Cardiac muscle cell (in vitro differentiated cells and primary cell): Measurements from ENCODE around the gene NUBP1. TPM values are rescaled to one million over a fixed set of nuclear protein-coding genes. Genes with fewer than 3 reads are reported as not detected.

Experiments used
- DNase-seq, 2 donors: peaks; one replicate each; pipeline versions ENCODE4 v3.0.0 to v3.0.0-alpha.2; 2010 to 2017; ENCODE audit warnings: low read depth in 1 of 2, low spot score in 1 of 2
- H3K27ac ChIP-seq: fragments of 200-600 bp; sonication (generic); 2 replicates; pipeline ENCODE4 v1.5.1; 2016
- H3K27me3 ChIP-seq: fragments of 200-600 bp; sonication (generic); 2 replicates; pipeline ENCODE4 v1.6.0; 2016; ENCODE audit warnings: control low read depth
- H3K36me3 ChIP-seq: fragments of 200-600 bp; sonication (generic); 2 replicates; pipeline ENCODE4 v1.5.1; 2016; ENCODE audit warnings: control low read depth
- H3K4me1 ChIP-seq: fragments of 200-600 bp; sonication (generic); 2 replicates; pipeline ENCODE4 v1.8.1; 2017; ENCODE audit warnings: low read depth, mild to moderate bottlenecking, mixed run types
- H3K4me3 ChIP-seq: fragments of 200-600 bp; sonication (generic); 2 replicates; pipeline ENCODE4 v1.5.1; 2016; ENCODE audit warnings: mild to moderate bottlenecking
- H3K9me3 ChIP-seq: fragments of 200-600 bp; sonication (generic); 2 replicates; pipeline ENCODE4 v1.5.1; 2017; ENCODE audit warnings: low read depth, mild to moderate bottlenecking, control low read depth
- polyA plus RNA-seq: library from polyadenylated mRNA; unstranded; fragments of >200 nt; fragmentation: Nextera tagmentation; extraction: Ambion mirVana; gene quantifications from 2 replicates; pipeline ENCODE4 v1.2.1, GENCODE V29; 2016
- total RNA-seq: library from RNA; depleted of rRNA; stranded (reverse); fragments of >200 nt; gene quantifications from 2 replicates; pipeline ENCODE4 v1.2.3, GENCODE V29; 2016
- TF ChIP-seq, protein P1 (sequence below): IDR thresholded peaks from 2 replicates; pipeline ENCODE4 v1.5.1; 2012; ENCODE audit warnings: low read depth, mild to moderate bottlenecking, low read length

NUBP1 gene
- total and polyA plus RNA-seq, 2 experiments from 2014 or later, result 44.6 to 54.0 TPM

DNA sequence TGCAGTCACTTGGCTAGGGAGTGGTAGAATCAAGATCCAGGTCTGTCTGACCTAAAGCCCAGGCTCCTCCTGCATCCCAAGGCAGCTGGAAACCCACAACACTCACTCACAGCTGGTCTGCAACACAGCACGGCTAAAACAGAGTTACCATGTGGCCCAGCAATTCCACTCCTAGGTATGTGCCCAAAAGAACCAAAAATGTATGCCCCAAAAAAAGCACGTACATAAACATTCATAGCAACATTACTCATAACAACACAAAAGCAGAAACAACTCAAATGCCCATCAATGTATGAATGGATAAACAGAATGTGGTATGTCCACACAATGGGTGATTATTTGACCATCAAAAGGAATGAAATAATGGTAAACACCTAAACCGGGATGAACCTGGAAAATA is 66.1 kb downstream of the NUBP1 start:
- Histone ChIP-seq H3K4me1 (no peaks in the 10 kb centered on the region), H3K27me3 (no peaks in the 10 kb centered on the region), H3K27ac (no peak overlapping the region), H3K4me3 (no peak overlapping the region), H3K36me3 (no peaks in the 10 kb centered on the region), H3K9me3 (no peaks in the 10 kb centered on the region)
- no peak for DNase-seq
- TF ChIP-seq, protein P1, sequence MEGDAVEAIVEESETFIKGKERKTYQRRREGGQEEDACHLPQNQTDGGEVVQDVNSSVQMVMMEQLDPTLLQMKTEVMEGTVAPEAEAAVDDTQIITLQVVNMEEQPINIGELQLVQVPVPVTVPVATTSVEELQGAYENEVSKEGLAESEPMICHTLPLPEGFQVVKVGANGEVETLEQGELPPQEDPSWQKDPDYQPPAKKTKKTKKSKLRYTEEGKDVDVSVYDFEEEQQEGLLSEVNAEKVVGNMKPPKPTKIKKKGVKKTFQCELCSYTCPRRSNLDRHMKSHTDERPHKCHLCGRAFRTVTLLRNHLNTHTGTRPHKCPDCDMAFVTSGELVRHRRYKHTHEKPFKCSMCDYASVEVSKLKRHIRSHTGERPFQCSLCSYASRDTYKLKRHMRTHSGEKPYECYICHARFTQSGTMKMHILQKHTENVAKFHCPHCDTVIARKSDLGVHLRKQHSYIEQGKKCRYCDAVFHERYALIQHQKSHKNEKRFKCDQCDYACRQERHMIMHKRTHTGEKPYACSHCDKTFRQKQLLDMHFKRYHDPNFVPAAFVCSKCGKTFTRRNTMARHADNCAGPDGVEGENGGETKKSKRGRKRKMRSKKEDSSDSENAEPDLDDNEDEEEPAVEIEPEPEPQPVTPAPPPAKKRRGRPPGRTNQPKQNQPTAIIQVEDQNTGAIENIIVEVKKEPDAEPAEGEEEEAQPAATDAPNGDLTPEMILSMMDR, result no peak

DNA sequence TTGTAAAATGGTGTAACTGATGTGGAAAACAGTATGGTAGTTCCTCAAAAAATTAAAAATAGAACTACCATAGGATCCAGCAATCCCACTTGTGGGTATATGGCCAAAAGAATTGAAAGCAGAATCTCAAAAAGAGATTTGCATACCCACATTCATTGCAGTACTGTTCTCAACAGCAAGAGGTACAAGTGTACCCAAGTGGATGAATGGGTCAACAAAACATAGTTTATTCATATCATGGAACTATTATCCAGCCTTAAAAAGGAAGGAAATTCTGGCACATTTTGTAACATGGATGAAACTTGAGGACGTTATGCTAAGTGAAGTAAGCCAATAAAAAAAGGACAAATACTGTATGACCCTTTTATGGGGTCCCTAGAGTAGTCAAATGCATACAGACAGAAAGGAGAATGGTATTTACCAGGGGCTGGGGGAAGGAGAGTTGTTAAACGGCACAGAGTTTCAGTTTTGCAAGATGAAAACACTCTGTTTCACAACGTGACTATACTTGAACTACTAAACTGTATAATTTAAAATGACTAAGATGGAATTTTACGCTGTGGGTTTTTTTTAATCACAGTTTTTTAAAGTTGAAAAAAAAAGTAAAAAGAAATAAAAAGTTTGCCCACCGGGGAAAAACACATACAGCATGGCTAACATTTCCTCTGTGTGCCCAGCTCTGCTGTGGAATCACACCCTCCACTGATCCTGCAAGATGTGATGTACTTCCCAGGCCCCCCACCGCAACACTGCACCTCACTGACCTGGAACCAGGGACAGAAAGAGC is 68.9 kb downstream of the NUBP1 start:
- Histone ChIP-seq H3K4me3 (no peak overlapping the region), H3K4me1 (no peaks in the 10 kb centered on the region), H3K27ac (no peak overlapping the region), H3K36me3 (no peaks in the 10 kb centered on the region), H3K27me3 (peaks cover under 1% of the 10 kb centered on the region), H3K9me3 (no peaks in the 10 kb centered on the region)
- DNase-seq, result no peak
- TF ChIP-seq, protein P1, result no peak

DNA sequence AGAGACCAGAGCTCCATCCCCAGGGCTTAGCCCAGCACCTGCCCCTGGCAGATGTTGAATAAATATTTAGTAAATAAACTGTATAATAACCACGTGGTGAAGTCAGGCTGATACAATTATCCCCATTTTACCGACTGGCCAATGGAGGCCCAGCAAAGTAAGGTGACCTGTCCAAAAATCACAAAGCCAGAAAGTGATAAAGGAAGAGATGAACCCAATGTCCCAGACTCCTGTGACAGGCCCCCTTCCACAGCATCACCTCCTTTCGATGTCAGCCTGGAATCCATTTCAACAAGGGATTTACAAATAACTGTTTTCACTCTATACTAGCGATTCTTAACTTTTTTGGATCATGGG is 69.4 kb downstream of the NUBP1 start:
- no peaks in the 10 kb centered on the region for H3K4me1 ChIP-seq
- TF ChIP-seq, protein P1, result no peak
- no peak overlapping the region for H3K27ac ChIP-seq
- no peak for DNase-seq
- H3K27me3 ChIP-seq, result peaks cover 6% of the 10 kb centered on the region
- H3K36me3 ChIP-seq, result no peaks in the 10 kb centered on the region
- no peak overlapping the region for H3K4me3 ChIP-seq
- H3K9me3 ChIP-seq, result no peaks in the 10 kb centered on the region

GRCh38 chr16:10817514-10817913 is 73.9 kb downstream of the NUBP1 start:
- Histone ChIP-seq H3K4me3 (no peak overlapping the region), H3K27me3 (peaks cover 11% of the 10 kb centered on the region)

DNA sequence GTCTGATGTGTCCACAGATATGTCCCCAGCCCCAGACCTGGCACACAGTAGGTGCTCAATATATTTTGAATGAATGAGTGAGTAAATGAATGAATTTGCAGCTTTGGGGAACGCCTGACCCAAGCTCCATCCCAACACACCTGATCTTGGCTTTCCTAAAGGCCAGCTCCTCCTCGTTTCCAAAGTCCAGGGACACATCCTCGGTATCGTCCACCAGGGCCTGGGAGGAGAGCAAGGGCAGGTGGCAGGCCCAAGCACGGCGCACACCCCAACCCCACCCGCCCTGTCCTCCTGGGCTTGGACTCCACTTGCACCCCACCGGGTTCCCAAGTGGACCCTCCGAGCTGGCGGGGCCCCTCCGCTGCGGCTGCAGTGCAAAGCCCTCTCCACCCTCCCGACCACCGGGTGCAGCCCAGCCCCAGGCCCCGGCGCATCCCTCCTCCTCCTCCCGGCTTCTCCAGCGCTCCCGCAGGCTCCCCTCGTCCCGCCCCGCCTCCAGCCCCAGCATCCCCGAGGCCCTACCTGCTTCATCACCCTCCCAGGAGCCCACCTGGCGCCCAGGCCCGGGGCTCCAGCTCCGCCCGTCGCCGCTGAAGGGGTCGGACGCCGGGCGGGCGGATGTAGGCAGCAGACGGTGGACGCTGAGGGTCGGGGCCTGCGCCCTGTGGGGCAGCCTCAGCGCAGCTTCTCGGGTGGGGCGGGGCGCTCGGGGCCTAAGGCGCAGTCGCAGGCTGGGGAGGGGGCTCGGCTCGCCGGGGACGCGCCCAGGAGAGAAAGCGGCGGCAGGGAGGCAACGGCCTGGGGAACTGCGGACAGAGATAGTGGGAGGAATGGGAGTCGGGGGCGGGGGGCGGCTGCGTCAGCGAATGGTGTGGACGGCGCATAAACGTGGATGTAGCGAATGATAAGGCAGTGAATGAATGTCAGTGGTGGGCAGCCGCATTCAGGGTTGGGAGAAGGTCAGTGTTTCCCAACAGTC is 74.6 kb downstream of the NUBP1 start, which contains the start of gene TVP23A:
Gene TVP23A (minus strand): TSS at position 832 of the 979 bp plus-strand sequence. CDS start 301 bp downstream, at position 531.
- Histone ChIP-seq H3K9me3 (no peaks in the 10 kb centered on the region), H3K27me3 (peaks cover 11% of the 10 kb centered on the region), H3K4me1 (no peaks in the 10 kb centered on the region), H3K27ac (no peak within 1 kb of the TSS), H3K36me3 (no peaks in the 10 kb centered on the region), H3K4me3 (peak within 1 kb of the TSS; percentile 28)
- TF ChIP-seq, protein P1, result no peak
- peak; percentile 46 to 47 for DNase-seq

More at GRCh38 chr16:10817514-10817913, 73.9 kb downstream of the NUBP1 start:
- no peak for DNase-seq
- H3K27ac ChIP-seq, result no peak overlapping the region
- no peaks in the 10 kb centered on the region for H3K36me3 ChIP-seq
- TF ChIP-seq, protein P1, result no peak
- H3K4me1 ChIP-seq, result no peaks in the 10 kb centered on the region
- no peaks in the 10 kb centered on the region for H3K9me3 ChIP-seq

Other genes starting within 250 kb of the NUBP1 start
- 40.9 and 47.5 TPM in 2 replicates for gene EMP2, start 163.2 kb upstream of the NUBP1 start, total RNA-seq
- gene EMP2, start 163.2 kb upstream of the NUBP1 start, polyA plus RNA-seq, result 146 and 151 TPM in 2 replicates
- 0.48 and 0.99 TPM in 2 replicates for gene TEKT5, start 48.9 kb upstream of the NUBP1 start, total RNA-seq
- gene TEKT5, start 48.9 kb upstream of the NUBP1 start, polyA plus RNA-seq, result 0.48 and 0.62 TPM in 2 replicates
- gene TVP23A, start 75.0 kb downstream of the NUBP1 start, total RNA-seq, result 2.0 and 2.5 TPM in 2 replicates
- 0.87 and 2.1 TPM in 2 replicates for gene TVP23A, start 75.0 kb downstream of the NUBP1 start, polyA plus RNA-seq
- gene CIITA, start 133.4 kb downstream of the NUBP1 start, total RNA-seq, result 0.06 TPM in 1 of 2 replicates, not detected in the other
- gene CIITA, start 133.4 kb downstream of the NUBP1 start, polyA plus RNA-seq, result 0.81 and 1.1 TPM in 2 replicates
- 112 and 115 TPM in 2 replicates for gene DEXI, start 198.6 kb downstream of the NUBP1 start, total RNA-seq
- 78.4 and 92.1 TPM in 2 replicates for gene DEXI, start 198.6 kb downstream of the NUBP1 start, polyA plus RNA-seq
- gene CLEC16A, start 200.7 kb downstream of the NUBP1 start, total RNA-seq, result 23.9 and 26.8 TPM in 2 replicates
- gene CLEC16A, start 200.7 kb downstream of the NUBP1 start, polyA plus RNA-seq, result 17.5 and 23.6 TPM in 2 replicates